NOMO-1 treated with DMSO at 0.1 percent for 48 hours (cell line): ENCODE results near the gene OR2A42.
"Not testable (repeated sequence)": the region's sequence is repeated elsewhere in the genome, so short reads cannot be mapped to it uniquely, and the experiment has no call there.

Source experiments
- DNase-seq: peaks from one replicate; lab custom pipeline; 2025; ENCODE audit not compliant: unreplicated experiment; lab: John Stamatoyannopoulos, UW

OR2A42 gene

GRCh38 chr7:144239365-144239764 is at the start of gene OR2A42:
TSS of gene OR2A42 (minus strand) at chr7:144239605. CDS start at chr7:144232843, 6,762 bp downstream.
- not testable (repeated sequence) for DNase-seq

DNA sequence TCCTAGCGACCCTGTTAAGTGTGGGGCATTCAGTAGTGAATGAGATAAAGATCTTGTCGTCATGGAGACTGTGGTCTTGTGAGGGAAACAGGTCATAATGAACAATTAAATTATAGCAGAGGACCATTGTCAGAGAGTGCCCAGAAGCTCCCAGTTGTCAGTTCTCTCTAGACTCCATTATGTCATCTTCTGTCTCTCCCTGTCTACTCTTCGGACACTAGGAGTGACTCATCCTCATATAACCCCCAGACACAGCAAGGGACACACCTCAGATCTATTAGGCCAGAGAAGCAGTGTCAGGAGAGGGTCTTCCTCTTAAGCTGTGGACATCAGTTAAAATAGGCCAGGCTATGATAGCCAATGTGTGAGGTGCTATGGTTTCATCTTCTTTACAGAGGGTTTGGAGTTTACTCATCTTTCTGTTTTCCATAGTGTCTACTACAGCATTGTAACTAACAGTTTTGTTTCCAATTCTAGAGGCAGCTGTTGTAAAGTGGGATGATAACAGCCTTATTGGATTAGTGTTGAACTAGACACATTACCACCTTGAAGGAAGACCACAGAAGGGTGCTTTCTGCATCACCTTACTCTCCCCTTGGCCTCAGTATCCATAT is 47.9 kb upstream of the OR2A42 start:
- not testable (repeated sequence) for DNase-seq

DNA sequence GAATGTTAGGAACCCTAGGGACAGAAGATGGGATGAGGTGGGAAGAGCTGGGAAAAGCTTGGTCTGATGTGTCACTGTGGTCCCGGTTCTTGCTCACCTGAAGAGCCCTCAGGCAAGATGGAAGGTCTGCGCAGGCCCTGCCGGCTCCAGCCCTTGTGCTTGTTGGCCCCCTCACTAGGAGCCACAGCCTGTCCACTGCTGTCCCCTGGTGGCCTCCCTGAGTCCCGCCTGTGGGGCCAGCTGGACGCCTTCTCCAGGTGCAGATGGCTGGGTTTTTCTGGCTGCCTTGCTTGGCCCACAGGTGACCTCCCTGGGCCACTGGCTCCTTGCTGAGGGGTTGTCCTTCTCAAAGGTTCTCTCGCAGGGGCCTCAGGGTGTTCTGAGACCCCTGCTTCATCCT is 44.3 kb upstream of the OR2A42 start:
- not testable (repeated sequence) for DNase-seq

GRCh38 chr7:144282490-144282889 is 43.1 kb upstream of the OR2A42 start:
- not testable (repeated sequence) for DNase-seq

- DNase-seq: not testable (repeated sequence)
Measured at GRCh38 chr7:144281981-144282380, 42.6 kb upstream of the OR2A42 start.

DNA sequence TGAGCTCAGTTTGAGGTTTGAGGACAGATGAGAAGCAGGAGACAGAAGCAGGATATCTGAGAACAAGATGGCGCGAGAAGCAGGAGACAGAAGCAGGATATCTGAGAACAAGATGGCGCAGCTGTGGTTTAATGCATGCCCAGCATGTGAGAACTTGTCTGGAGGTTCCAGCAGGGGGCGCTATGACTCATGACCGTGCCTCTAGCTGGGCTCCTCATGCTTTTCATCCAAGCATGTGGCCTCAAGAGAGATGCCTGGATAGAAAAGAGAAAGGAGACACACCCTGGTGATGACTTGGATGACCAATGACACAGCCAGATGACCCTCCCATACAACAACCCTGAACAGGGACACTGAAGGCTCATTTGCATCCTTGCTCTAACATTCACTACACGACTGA is 40.6 kb upstream of the OR2A42 start:
- not testable (repeated sequence) for DNase-seq

DNA sequence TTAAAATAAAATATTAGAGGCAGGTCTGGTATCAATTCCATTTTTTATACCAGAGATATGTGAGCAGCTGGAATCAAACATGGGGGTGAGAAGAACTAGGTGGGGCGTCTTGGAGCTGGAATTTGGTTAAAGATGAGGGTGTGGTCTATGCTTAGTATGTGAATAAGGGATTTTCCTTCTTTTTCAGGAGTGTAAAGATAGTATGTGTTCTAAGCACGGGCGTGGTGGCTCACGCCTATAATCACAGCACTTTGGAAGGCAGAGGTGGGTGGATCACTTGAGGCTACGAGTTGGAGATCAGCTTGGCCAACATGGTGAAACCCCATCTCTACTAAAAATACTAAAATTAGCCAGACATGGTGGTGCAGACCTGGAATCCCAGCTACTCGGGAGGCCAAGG is 35.9 kb upstream of the OR2A42 start:
- DNase-seq: not testable (repeated sequence)

- DNase-seq: not testable (repeated sequence)
Measured at GRCh38 chr7:144269188-144269587, 29.8 kb upstream of the OR2A42 start, which contains the start of gene CTAGE8. TSS of gene CTAGE8 (minus strand) at chr7:144269288. CDS start at chr7:144269250, 38 bp downstream.

- DNase-seq: not testable (repeated sequence)
Measured at GRCh38 chr7:144264692-144265091, 25.3 kb upstream of the OR2A42 start, which contains the start of gene OR2A7. TSS of gene OR2A7 (minus strand) at chr7:144264792. CDS start at chr7:144259628, 5,164 bp downstream.

DNA sequence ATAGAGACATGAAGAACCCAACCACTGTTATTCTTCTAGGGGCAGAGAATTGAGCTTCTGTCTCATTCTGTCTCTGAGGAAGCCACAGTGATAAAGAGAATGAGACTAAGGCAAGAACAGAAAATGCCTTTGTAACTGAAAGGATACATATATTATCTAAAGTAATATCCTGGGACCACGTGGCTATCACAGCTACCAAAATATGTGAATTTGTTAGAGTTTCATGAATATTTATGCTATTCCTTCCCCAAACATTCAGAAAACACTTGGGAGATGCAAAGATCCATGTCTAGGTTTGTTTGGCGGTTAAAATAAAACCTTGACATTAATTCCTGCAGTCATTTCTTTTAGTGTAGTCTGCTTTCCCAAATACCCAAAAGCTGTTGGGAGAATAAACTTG is 22.7 kb upstream of the OR2A42 start:
- DNase-seq: not testable (repeated sequence)

- DNase-seq: not testable (repeated sequence)
Measured at GRCh38 chr7:144259067-144259466, 19.7 kb upstream of the OR2A42 start.

DNA sequence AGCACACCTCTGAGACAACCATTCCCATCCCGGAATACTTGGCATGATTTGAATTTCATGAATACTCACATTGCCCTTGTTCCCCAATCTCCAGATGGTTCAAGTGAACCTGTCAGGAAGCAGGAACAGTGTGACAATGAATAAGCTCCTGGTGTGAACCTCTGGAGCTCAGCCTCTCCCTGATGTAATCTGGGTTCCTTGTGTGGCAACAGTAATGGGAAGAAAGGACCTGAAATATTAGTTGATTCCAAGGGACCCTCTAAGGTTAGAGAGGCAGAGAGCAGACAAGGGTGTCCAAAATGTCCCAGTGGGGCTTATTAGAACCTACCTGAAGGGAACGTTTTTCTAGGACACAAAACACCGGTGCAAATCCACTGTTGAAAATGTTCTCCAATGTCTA is 16.7 kb upstream of the OR2A42 start:
- no peak for DNase-seq

GRCh38 chr7:144255471-144255897 is 16.1 kb upstream of the OR2A42 start:
- DNase-seq: no peak

DNA sequence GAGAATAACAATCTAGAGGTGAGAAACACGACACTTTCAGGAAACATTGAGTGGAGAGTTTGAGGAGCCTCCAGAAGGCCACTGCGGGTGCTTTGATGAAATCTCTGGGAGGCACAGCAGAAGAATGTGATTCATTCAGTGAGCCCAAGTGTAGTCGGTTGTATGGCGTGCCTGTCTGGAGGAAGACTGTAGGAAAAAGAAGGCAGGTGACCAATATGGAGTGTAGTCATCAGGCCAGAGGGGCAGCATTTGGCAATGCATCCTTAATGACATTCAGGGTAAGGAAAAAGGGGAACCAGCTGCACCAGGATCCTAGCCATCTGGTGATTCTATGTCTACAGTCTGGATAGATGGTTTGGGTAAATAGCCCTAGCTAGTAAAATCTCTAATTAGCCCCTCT is 12.9 kb upstream of the OR2A42 start:
- not testable (repeated sequence) for DNase-seq

DNA sequence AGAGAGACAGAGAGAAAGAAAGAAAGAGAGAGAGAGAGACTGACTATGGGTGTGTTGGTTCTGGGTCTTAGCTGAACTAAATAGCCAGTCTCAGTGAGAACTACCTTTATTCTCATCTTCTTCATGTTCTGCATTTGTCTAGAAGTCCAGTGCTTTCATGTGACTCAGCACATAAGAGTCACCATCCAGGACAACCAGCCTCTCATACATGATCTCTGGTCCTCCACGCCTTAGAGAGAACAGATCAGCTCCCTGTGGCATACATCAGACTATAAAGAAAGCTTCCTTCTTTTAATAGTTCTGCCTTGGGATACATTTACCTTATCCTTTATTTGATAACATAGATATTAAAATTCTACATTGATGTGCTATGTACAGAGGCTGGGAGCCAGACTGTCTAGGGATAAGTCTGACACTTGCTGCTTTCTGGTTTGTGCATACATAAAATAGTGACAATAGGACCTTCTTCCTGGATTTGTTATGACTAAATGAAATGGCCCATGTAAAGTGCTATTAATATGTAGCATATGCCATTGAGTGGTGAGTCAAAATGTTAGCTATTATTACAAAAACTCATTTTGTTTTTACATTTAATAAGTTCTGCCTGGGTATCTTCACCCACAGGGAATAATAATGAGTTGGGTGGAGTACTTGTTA is 8.4 kb upstream of the OR2A42 start:
- DNase-seq: not testable (repeated sequence)

DNA sequence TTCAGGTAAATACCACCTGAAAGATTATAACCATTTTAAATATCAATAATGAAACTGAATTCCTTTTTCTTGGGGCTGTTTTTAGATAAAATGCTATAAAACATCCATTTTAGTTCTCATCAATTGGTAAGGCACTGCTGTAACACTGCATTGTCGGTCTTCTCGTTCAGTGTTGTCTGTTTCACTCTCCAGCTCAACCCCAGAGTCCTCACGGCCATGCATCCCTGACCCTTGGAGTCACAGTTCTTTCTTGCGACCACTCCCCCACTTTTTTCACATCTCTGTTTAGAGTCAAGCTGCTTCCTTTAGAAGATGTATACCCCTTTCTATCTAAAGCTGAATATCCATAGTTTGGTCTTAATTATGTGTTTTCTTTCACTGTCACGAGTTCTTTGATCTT is 7.6 kb upstream of the OR2A42 start:
- DNase-seq: not testable (repeated sequence)

- DNase-seq: not testable (repeated sequence)
Measured at GRCh38 chr7:144245372-144245771, 6.0 kb upstream of the OR2A42 start.

- not testable (repeated sequence) for DNase-seq
Measured at GRCh38 chr7:144238530-144239082, 799 bp downstream of the OR2A42 start.

GRCh38 chr7:144233039-144233438 is 6.4 kb downstream of the OR2A42 start:
- DNase-seq: not testable (repeated sequence)

- not testable (repeated sequence) for DNase-seq
Measured at GRCh38 chr7:144231027-144231426, 8.4 kb downstream of the OR2A42 start.

DNA sequence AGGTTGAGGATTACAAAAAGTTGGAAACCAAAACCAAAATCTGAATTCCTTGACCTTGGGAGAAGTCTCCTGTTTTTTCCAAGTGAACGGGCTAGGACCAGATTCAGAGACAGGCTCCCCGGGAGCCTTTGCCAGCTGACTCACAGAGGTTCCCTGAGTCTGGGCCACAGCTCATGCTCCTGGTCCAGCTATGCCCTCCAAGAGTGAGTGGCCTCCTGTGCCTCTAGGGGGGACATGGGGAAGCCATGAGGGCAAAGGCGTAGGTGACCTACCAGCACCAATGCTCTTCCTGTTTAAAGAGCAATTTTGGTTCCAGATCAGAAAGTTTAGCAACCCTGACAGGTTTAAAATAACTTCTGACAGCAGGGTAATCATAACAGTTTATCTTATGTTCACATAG is 10.6 kb downstream of the OR2A42 start:
- DNase-seq: not testable (repeated sequence)

GRCh38 chr7:144226866-144227265 is 12.5 kb downstream of the OR2A42 start:
- not testable (repeated sequence) for DNase-seq
